Hepatocyte (in vitro differentiated cells): Measurements from ENCODE around the gene BCAS3. TPM values are rescaled to one million over a fixed set of nuclear protein-coding genes. Genes with fewer than 3 reads are reported as not detected.

Experiments used
- DNase-seq: peaks from one replicate; pipeline ENCODE4 v3.0.0-alpha.2; 2016; ENCODE audit warnings: low spot score
- H2AFZ ChIP-seq: fragments of 200-600 bp; sonication (generic); 2 replicates; pipeline ENCODE4 v1.6.0; 2016; ENCODE audit warnings: antibody characterized with exemption, mild to moderate bottlenecking
- H3K27ac ChIP-seq: fragments of 200-600 bp; sonication (generic); 2 replicates; pipeline ENCODE4 v1.5.1; 2016; ENCODE audit warnings: mild to moderate bottlenecking
- H3K27me3 ChIP-seq: fragments of 200-600 bp; sonication (generic); 2 replicates; pipeline ENCODE4 v1.6.1; 2016
- H3K36me3 ChIP-seq: fragments of 200-600 bp; sonication (generic); replicated peaks from 2 replicates; pipeline ENCODE4 v1.5.1; 2016; ENCODE audit warnings: low read depth; ENCODE audit not compliant: insufficient read depth
- H3K4me1 ChIP-seq: fragments of 200-600 bp; sonication (generic); 2 replicates; pipeline ENCODE4 v1.5.1; 2016; ENCODE audit warnings: mild to moderate bottlenecking, moderate library complexity; ENCODE audit not compliant: insufficient read depth
- H3K4me2 ChIP-seq: fragments of 200-600 bp; sonication (generic); 2 replicates; pipeline ENCODE4 v1.6.0; 2016
- H3K4me3 ChIP-seq: fragments of 200-600 bp; sonication (generic); 2 replicates; pipeline ENCODE4 v1.5.1; 2016; ENCODE audit warnings: mild to moderate bottlenecking
- H3K79me2 ChIP-seq: fragments of 200-600 bp; sonication (generic); 2 replicates; pipeline ENCODE4 v1.6.0; 2017; ENCODE audit warnings: mild to moderate bottlenecking
- H3K9me2 ChIP-seq: fragments of 200-600 bp; sonication (generic); replicated peaks from 2 replicates; pipeline ENCODE4 v1.6.0; 2017; ENCODE audit warnings: mild to moderate bottlenecking; ENCODE audit not compliant: insufficient read depth
- H3K9me3 ChIP-seq: fragments of 200-600 bp; sonication (generic); 2 replicates; pipeline ENCODE4 v1.5.1; 2016; ENCODE audit warnings: low read depth, mild to moderate bottlenecking
- H4K20me1 ChIP-seq: fragments of 200-600 bp; sonication (generic); 2 replicates; pipeline ENCODE4 v1.6.0; 2016; ENCODE audit warnings: mild to moderate bottlenecking; ENCODE audit not compliant: insufficient read depth, poor library complexity, severe bottlenecking
- CTCF ChIP-seq: fragments of 200-600 bp; sonication (generic); IDR thresholded peaks from 2 replicates; pipeline ENCODE4 v1.5.1; 2016; ENCODE audit warnings: antibody characterized with exemption, mild to moderate bottlenecking; ENCODE audit not compliant: poor library complexity
- EZH2 ChIP-seq: fragments of 200-600 bp; sonication (generic); IDR thresholded peaks from 2 replicates; pipeline ENCODE4 v1.6.1; 2016; ENCODE audit warnings: antibody characterized with exemption, mild to moderate bottlenecking, borderline replicate concordance
- EZH2phosphoT487 ChIP-seq: fragments of 200-600 bp; sonication (generic); IDR thresholded peaks from one replicate; pipeline ENCODE4 v1.6.1; 2018; ENCODE audit warnings: antibody characterized with exemption, mild to moderate bottlenecking, low read depth, moderate library complexity; ENCODE audit not compliant: unreplicated experiment, severe bottlenecking
- WGBS: methylation state at CpG from one replicate; pipeline ENCODE4 v1.1.6; 2016; ENCODE audit warnings: low lambda C conversion rate; ENCODE audit errors: missing lambda C conversion rate; 5-methylcytosine and 5-hydroxymethylcytosine counted together
- polyA plus RNA-seq: library from polyadenylated mRNA; unstranded; fragments of >200 nt; fragmentation: Nextera tagmentation; extraction: Ambion mirVana; gene quantifications from 2 replicates; pipeline ENCODE4 v1.2.1, GENCODE V29; 2016
- total RNA-seq: library from RNA; depleted of rRNA; stranded (reverse); fragments of >200 nt; gene quantifications from 2 replicates; pipeline ENCODE4 v1.2.3, GENCODE V29; 2014

The BCAS3 gene
- total and polyA plus RNA-seq, 2 experiments from 2014 or later: 16.5 to 58.8 TPM

- no peak overlapping the region for H3K27ac ChIP-seq
- no peaks in the 10 kb centered on the region for H3K9me3 ChIP-seq
- no peaks in the 10 kb centered on the region for H3K79me2 ChIP-seq
- H2AFZ ChIP-seq: no peak overlapping the region
- TF ChIP-seq EZH2phosphoT487: no peak
- no peak for TF ChIP-seq EZH2
- no peak for TF ChIP-seq CTCF
- H3K4me2 ChIP-seq: no peak overlapping the region
- no peaks in the 10 kb centered on the region for H4K20me1 ChIP-seq
- no peaks in the 10 kb centered on the region for H3K9me2 ChIP-seq
- H3K4me1 ChIP-seq: peaks cover 9% of the 10 kb centered on the region
- H3K27me3 ChIP-seq: no peaks in the 10 kb centered on the region
- WGBS: 70% methylated on average over 4 of the region's 4 CpGs
- H3K4me3 ChIP-seq: no peak overlapping the region
- no peaks in the 10 kb centered on the region for H3K36me3 ChIP-seq
- no peak for DNase-seq
These were observed 522.0 kb downstream of the BCAS3 start for GRCh38 chr17:61199431-61200338.

- no peaks in the 10 kb centered on the region for H4K20me1 ChIP-seq
- no peak overlapping the region for H3K27ac ChIP-seq
- peaks cover 14% of the 10 kb centered on the region for H3K4me1 ChIP-seq
- no peak for DNase-seq
- no peak overlapping the region for H3K4me3 ChIP-seq
- H3K4me2 ChIP-seq: no peak overlapping the region
- H3K9me2 ChIP-seq: no peaks in the 10 kb centered on the region
- no peak for TF ChIP-seq CTCF
- TF ChIP-seq EZH2: no peak
- TF ChIP-seq EZH2phosphoT487: no peak
- no peaks in the 10 kb centered on the region for H3K79me2 ChIP-seq
- 71% methylated on average over 8 of the region's 8 CpGs for WGBS
- no peak overlapping the region for H2AFZ ChIP-seq
- no peaks in the 10 kb centered on the region for H3K9me3 ChIP-seq
- H3K36me3 ChIP-seq: no peaks in the 10 kb centered on the region
- no peaks in the 10 kb centered on the region for H3K27me3 ChIP-seq
These were observed 522.7 kb downstream of the BCAS3 start for GRCh38 chr17:61200339-61200715.

DNA sequence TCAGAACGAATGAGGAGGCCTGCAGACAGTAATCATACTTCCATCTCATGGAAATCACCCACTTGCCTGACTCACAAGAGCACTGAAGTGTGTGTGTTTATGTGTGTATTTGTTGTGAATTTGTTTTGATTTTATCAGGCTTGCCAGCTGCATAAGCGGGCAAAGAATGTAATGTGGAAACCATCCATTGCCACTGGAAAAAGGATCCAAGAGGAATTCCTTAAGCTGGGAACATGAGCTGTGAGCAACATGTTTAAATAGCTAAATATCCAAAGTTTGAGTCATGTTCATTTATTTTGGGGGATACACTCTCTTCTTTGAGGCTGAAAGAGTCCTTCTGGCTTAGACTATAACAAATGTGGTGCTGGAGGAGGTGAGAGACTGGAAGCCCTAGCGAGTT is 523.6 kb downstream of the BCAS3 start:
- Histone ChIP-seq H3K9me3 (no peaks in the 10 kb centered on the region), H3K4me3 (no peak overlapping the region), H3K27me3 (no peaks in the 10 kb centered on the region), H3K4me1 (peaks cover 18% of the 10 kb centered on the region), H3K36me3 (no peaks in the 10 kb centered on the region), H3K4me2 (no peak overlapping the region), H3K27ac (peak overlapping the region; percentile 44), H2AFZ (no peak overlapping the region), H3K79me2 (no peaks in the 10 kb centered on the region), H3K9me2 (no peaks in the 10 kb centered on the region), H4K20me1 (no peaks in the 10 kb centered on the region)
- no peak for TF ChIP-seq EZH2
- TF ChIP-seq EZH2phosphoT487: no peak
- no peak for TF ChIP-seq CTCF
- WGBS: 56% methylated on average over 3 of the region's 3 CpGs
- peak; percentile 42 for DNase-seq
